Glutamatergic neuron (in vitro differentiated cells): ENCODE results near the gene PBX1. TPM values are rescaled to one million over a fixed set of nuclear protein-coding genes. Genes with fewer than 3 reads are reported as not detected.

Source experiments
- DNase-seq: peaks from one replicate; pipeline ENCODE4 v3.0.0; 2022
- H3K27ac Mint-ChIP-seq: one replicate; pipeline ENCODE4 v1.8.0; 2020; ENCODE audit warnings: mild to moderate bottlenecking, mixed read lengths, inconsistent platforms; ENCODE audit not compliant: unreplicated experiment
- H3K27me3 Mint-ChIP-seq: one replicate; pipeline ENCODE4 v1.8.0; 2020; ENCODE audit warnings: mild to moderate bottlenecking, moderate library complexity, mixed read lengths, inconsistent platforms; ENCODE audit not compliant: unreplicated experiment
- H3K36me3 Mint-ChIP-seq: one replicate; pipeline ENCODE4 v1.8.0; 2020; ENCODE audit warnings: mild to moderate bottlenecking, mixed read lengths, inconsistent platforms; ENCODE audit not compliant: unreplicated experiment
- H3K4me1 Mint-ChIP-seq: one replicate; pipeline ENCODE4 v1.8.0; 2020; ENCODE audit warnings: mild to moderate bottlenecking, low read depth, mixed read lengths, inconsistent platforms; ENCODE audit not compliant: unreplicated experiment
- H3K4me3 Mint-ChIP-seq: one replicate; pipeline ENCODE4 v1.8.0; 2020; ENCODE audit warnings: mild to moderate bottlenecking, mixed read lengths, inconsistent platforms; ENCODE audit not compliant: unreplicated experiment
- H3K9me3 Mint-ChIP-seq: one replicate; pipeline ENCODE4 v1.8.0; 2020; ENCODE audit warnings: mild to moderate bottlenecking, moderate library complexity, mixed read lengths, inconsistent platforms; ENCODE audit not compliant: unreplicated experiment
- CTCF ChIP-seq: fragments of 200-600 bp; sonication (generic); IDR thresholded peaks from one replicate; pipeline ENCODE4 v1.5.0; 2021; ENCODE audit not compliant: partially characterized antibody, unreplicated experiment
- total RNA-seq: library from RNA; stranded (reverse); fragmentation: NEBNext Ultra II Directional; extraction: Animal tissue kit (Norgen Biotek cat#: 25700); gene quantifications from one replicate; pipeline ENCODE4 v1.2.1, GENCODE V29; 2021; ENCODE audit not compliant: unreplicated experiment

PBX1 gene
- total RNA-seq, 1 donor from 2014 or later: 98.7 TPM

- no peak overlapping the region for H3K27ac Mint-ChIP-seq
- peaks cover 4% of the 10 kb centered on the region for H3K36me3 Mint-ChIP-seq
- H3K9me3 Mint-ChIP-seq: peaks cover 3% of the 10 kb centered on the region
- H3K4me3 Mint-ChIP-seq: no peak overlapping the region
- peaks cover 11% of the 10 kb centered on the region for H3K4me1 Mint-ChIP-seq
- TF ChIP-seq CTCF: no peak
- H3K27me3 Mint-ChIP-seq: no peaks in the 10 kb centered on the region
- no peak for DNase-seq
Observed at GRCh38 chr1:164721228-164721496, 162.2 kb downstream of the PBX1 start.

GRCh38 chr1:164723296-164723798 lies 164.4 kb downstream of the PBX1 start:
- Mint-ChIP-seq H3K4me1 (peaks cover 11% of the 10 kb centered on the region), H3K27ac (no peak overlapping the region), H3K27me3 (no peaks in the 10 kb centered on the region), H3K4me3 (no peak overlapping the region), H3K36me3 (peaks cover 4% of the 10 kb centered on the region), H3K9me3 (peaks cover 3% of the 10 kb centered on the region)
- no peak for DNase-seq
- TF ChIP-seq CTCF: no peak

GRCh38 chr1:164725401-164725800 lies 166.4 kb downstream of the PBX1 start:
- H3K36me3 Mint-ChIP-seq: peaks cover 4% of the 10 kb centered on the region
- DNase-seq: no peak
- H3K27me3 Mint-ChIP-seq: no peaks in the 10 kb centered on the region
- no peak for TF ChIP-seq CTCF
- H3K4me3 Mint-ChIP-seq: no peak overlapping the region
- H3K9me3 Mint-ChIP-seq: peaks cover 3% of the 10 kb centered on the region
- peaks cover 14% of the 10 kb centered on the region for H3K4me1 Mint-ChIP-seq
- peak overlapping the region; percentile 5 for H3K27ac Mint-ChIP-seq

- TF ChIP-seq CTCF: no peak
- Mint-ChIP-seq H3K27me3 (peaks cover 6% of the 10 kb centered on the region), H3K27ac (no peak overlapping the region), H3K36me3 (peaks cover 4% of the 10 kb centered on the region), H3K4me1 (peaks cover 19% of the 10 kb centered on the region), H3K9me3 (peaks cover 9% of the 10 kb centered on the region), H3K4me3 (no peak overlapping the region)
- DNase-seq: no peak
Observed at GRCh38 chr1:164726235-164726634, 167.3 kb downstream of the PBX1 start.

- no peak for DNase-seq
- Mint-ChIP-seq H3K4me1 (peaks cover 19% of the 10 kb centered on the region), H3K27me3 (peaks cover 6% of the 10 kb centered on the region), H3K36me3 (peaks cover 4% of the 10 kb centered on the region), H3K27ac (no peak overlapping the region), H3K9me3 (peaks cover 11% of the 10 kb centered on the region), H3K4me3 (no peak overlapping the region)
- no peak for TF ChIP-seq CTCF
Observed at GRCh38 chr1:164728719-164729118, 169.7 kb downstream of the PBX1 start.
